ENCODE measurements around the gene MRPL10.

- TF ChIP-seq CTCF (conservative IDR thresholded peaks at IDR 0.05 in 1 of 2, IDR thresholded peaks at IDR 0.05 in 1 of 2; ENCODE audit: low read depth in 1 of 2, low read length in 2 of 2) = no peak
- TF ChIP-seq EZH2 (IDR thresholded peaks at IDR 0.05; ENCODE audit: low read length, missing control alignments) = no peak
These were observed 30.1 kb downstream of the MRPL10 start for GRCh38 chr17:47801176-47801765.

Measured in fibroblast of lung (primary cell).